ENCODE measurements around the gene MNAT1. TPM values are rescaled to one million over a fixed set of nuclear protein-coding genes. Genes with fewer than 3 reads are reported as not detected.

The MNAT1 gene
- total RNA-seq, 3 donors from 2014 or later (not counting 1 experiment from before 2014, with no cell fraction given): 33.8 to 45.4 (median 34.0) TPM

GRCh38 chr14:60710494-60710893, 24.1 kb upstream of the MNAT1 start:
- peaks cover 19 to 61% of the 10 kb centered on the region in 2 donors for H3K27me3 Mint-ChIP-seq (ENCODE audit: low read depth in 2 of 2)
- no peaks in the 10 kb centered on the region for H3K9me3 ChIP-seq (ENCODE audit: control insufficient read depth, insufficient read depth, low read length)
- H3K4me1 ChIP-seq (ENCODE audit: control insufficient read depth, insufficient read depth, low read length): no peaks in the 10 kb centered on the region
- H3K9me3 Mint-ChIP-seq: no peaks in the 10 kb centered on the region
- H3K27me3 ChIP-seq (ENCODE audit: control insufficient read depth, insufficient read depth, low read length): peaks cover 12% of the 10 kb centered on the region
- H3K36me3 Mint-ChIP-seq: no peaks in the 10 kb centered on the region
- H3K27ac ChIP-seq (ENCODE audit: low read length): no peak overlapping the region
- ATAC-seq: no peak
- DNase-seq: no peak
- intact Hi-C loops (cut with micrococcal nuclease): no loop called here
- TF ChIP-seq, protein P1, sequence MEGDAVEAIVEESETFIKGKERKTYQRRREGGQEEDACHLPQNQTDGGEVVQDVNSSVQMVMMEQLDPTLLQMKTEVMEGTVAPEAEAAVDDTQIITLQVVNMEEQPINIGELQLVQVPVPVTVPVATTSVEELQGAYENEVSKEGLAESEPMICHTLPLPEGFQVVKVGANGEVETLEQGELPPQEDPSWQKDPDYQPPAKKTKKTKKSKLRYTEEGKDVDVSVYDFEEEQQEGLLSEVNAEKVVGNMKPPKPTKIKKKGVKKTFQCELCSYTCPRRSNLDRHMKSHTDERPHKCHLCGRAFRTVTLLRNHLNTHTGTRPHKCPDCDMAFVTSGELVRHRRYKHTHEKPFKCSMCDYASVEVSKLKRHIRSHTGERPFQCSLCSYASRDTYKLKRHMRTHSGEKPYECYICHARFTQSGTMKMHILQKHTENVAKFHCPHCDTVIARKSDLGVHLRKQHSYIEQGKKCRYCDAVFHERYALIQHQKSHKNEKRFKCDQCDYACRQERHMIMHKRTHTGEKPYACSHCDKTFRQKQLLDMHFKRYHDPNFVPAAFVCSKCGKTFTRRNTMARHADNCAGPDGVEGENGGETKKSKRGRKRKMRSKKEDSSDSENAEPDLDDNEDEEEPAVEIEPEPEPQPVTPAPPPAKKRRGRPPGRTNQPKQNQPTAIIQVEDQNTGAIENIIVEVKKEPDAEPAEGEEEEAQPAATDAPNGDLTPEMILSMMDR (IDR thresholded peaks at IDR 0.05): no peak
- H3K4me3 Mint-ChIP-seq: no peak overlapping the region
- H3K4me1 Mint-ChIP-seq: no peaks in the 10 kb centered on the region
- no peaks in the 10 kb centered on the region for H3K36me3 ChIP-seq (ENCODE audit: control insufficient read depth, insufficient read depth, low read length)
- H3K27ac Mint-ChIP-seq: no peak overlapping the region
- H3K4me3 ChIP-seq (ENCODE audit: low read length): no peak overlapping the region

GRCh38 chr14:60713513-60713912, 21.0 kb upstream of the MNAT1 start:
- H3K4me1 Mint-ChIP-seq: no peaks in the 10 kb centered on the region
- peaks cover 18% of the 10 kb centered on the region for H3K27me3 ChIP-seq (ENCODE audit: control insufficient read depth, insufficient read depth, low read length)
- H3K36me3 Mint-ChIP-seq: no peaks in the 10 kb centered on the region
- H3K27ac ChIP-seq (ENCODE audit: low read length): no peak overlapping the region
- no peaks in the 10 kb centered on the region for H3K9me3 ChIP-seq (ENCODE audit: control insufficient read depth, insufficient read depth, low read length)
- no peak overlapping the region for H3K4me3 ChIP-seq (ENCODE audit: low read length)
- DNase-seq (no peak), ATAC-seq (no peak)
- H3K4me3 Mint-ChIP-seq: no peak overlapping the region
- no peaks in the 10 kb centered on the region for H3K4me1 ChIP-seq (ENCODE audit: control insufficient read depth, insufficient read depth, low read length)
- no peaks in the 10 kb centered on the region for H3K9me3 Mint-ChIP-seq
- no peaks in the 10 kb centered on the region for H3K36me3 ChIP-seq (ENCODE audit: control insufficient read depth, insufficient read depth, low read length)
- no peak overlapping the region for H3K27ac Mint-ChIP-seq
- TF ChIP-seq, protein P1 (IDR thresholded peaks at IDR 0.05): no peak
- WGBS (ENCODE audit: insufficient coverage): 87% methylated on average over 6 of the region's 6 CpGs
- intact Hi-C loops (cut with micrococcal nuclease): no loop called here
- H3K27me3 Mint-ChIP-seq (ENCODE audit: low read depth in 2 of 2): peaks cover 13 to 52% of the 10 kb centered on the region in 2 donors

DNA sequence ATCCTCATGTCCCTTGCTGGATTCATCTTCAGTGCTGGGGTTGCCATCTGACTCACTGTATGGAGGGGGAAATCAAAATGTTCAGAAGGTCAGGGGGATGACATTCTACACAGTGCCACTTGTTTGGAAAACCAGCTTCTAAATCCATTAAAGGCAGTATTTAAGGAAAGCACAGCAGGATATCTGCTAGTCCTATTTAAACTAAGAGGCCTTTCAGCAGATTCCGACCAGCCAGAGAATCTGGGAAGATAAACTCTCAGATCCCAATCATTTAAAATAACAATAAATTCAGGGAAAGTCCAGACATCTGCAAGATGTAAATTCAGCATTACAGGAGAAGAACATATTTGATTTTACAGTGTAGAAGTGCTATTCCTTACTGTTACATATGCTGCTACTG, 14.2 kb upstream of the MNAT1 start:
- peaks cover 5 to 28% of the 10 kb centered on the region in 2 donors for H3K4me1 Mint-ChIP-seq
- no peak for DNase-seq
- TF ChIP-seq, protein P1 (IDR thresholded peaks at IDR 0.05): no peak
- H3K4me3 ChIP-seq (ENCODE audit: low read length): no peak overlapping the region
- no peaks in the 10 kb centered on the region for H3K9me3 Mint-ChIP-seq
- H3K27ac ChIP-seq (ENCODE audit: low read length): no peak overlapping the region
- no peaks in the 10 kb centered on the region for H3K36me3 Mint-ChIP-seq
- H3K36me3 ChIP-seq (ENCODE audit: control insufficient read depth, insufficient read depth, low read length): no peaks in the 10 kb centered on the region
- peaks cover 50% of the 10 kb centered on the region for H3K27me3 ChIP-seq (ENCODE audit: control insufficient read depth, insufficient read depth, low read length)
- WGBS (ENCODE audit: insufficient coverage): 77% methylated on average over 1 of the region's 1 CpG
- intact Hi-C loops (cut with micrococcal nuclease): no loop called here
- no peaks in the 10 kb centered on the region for H3K9me3 ChIP-seq (ENCODE audit: control insufficient read depth, insufficient read depth, low read length)
- no peak overlapping the region for H3K27ac Mint-ChIP-seq
- peak overlapping the region; percentile 74 for H3K4me3 Mint-ChIP-seq
- no peak for ATAC-seq
- peaks cover 47 to 49% of the 10 kb centered on the region in 2 donors for H3K27me3 Mint-ChIP-seq (ENCODE audit: low read depth in 2 of 2)
- peaks cover 33% of the 10 kb centered on the region for H3K4me1 ChIP-seq (ENCODE audit: control insufficient read depth, insufficient read depth, low read length)

DNA sequence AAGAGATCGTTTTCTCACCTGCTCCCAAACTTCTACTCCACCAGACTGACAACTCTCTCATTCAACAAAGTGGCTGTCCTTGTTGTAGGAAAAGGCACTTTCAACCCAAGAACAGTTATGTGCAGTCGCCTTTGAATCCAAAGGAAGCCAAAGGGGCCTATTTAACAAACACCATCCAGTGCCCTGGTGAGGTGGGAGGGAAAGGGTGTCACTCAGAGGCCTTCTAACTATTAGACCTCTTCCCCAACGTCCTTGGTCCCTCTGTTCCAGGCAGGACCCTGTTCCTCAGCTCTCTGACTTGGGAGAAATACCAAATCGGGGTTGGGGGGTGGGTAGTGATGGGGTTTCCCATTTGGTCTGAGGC, 13.6 kb upstream of the MNAT1 start:
- no peak for DNase-seq
- H3K9me3 ChIP-seq (ENCODE audit: control insufficient read depth, insufficient read depth, low read length): no peaks in the 10 kb centered on the region
- intact Hi-C loops (cut with micrococcal nuclease): no loop called here
- peaks cover 49 to 52% of the 10 kb centered on the region in 2 donors for H3K27me3 Mint-ChIP-seq (ENCODE audit: low read depth in 2 of 2)
- WGBS (ENCODE audit: insufficient coverage): 28% methylated on average over 3 of the region's 4 CpGs
- H3K4me3 Mint-ChIP-seq: peak overlapping the region; percentile 74
- H3K4me1 ChIP-seq (ENCODE audit: control insufficient read depth, insufficient read depth, low read length): peaks cover 33% of the 10 kb centered on the region
- H3K27ac ChIP-seq (ENCODE audit: low read length): no peak overlapping the region
- H3K36me3 ChIP-seq (ENCODE audit: control insufficient read depth, insufficient read depth, low read length): no peaks in the 10 kb centered on the region
- H3K9me3 Mint-ChIP-seq: no peaks in the 10 kb centered on the region
- H3K4me3 ChIP-seq (ENCODE audit: low read length): no peak overlapping the region
- H3K36me3 Mint-ChIP-seq: no peaks in the 10 kb centered on the region
- TF ChIP-seq, protein P1 (IDR thresholded peaks at IDR 0.05): no peak
- no peak overlapping the region for H3K27ac Mint-ChIP-seq
- H3K4me1 Mint-ChIP-seq: peaks cover 5 to 28% of the 10 kb centered on the region in 2 donors
- no peak for ATAC-seq
- H3K27me3 ChIP-seq (ENCODE audit: control insufficient read depth, insufficient read depth, low read length): peaks cover 50% of the 10 kb centered on the region

Data from natural killer cell (primary cell).